Liver (tissue), 2 donors: ENCODE results near the gene TJP2.

Experiments
- TF ChIP-seq, protein P1 (sequence below): IDR thresholded peaks from 2 replicates; pipeline ENCODE4 v1.6.1; 2016; ENCODE audit warnings: antibody characterized with exemption
- TF ChIP-seq, protein P2 (sequence below): fragments of 150-350 bp; IDR thresholded peaks from 2 replicates; pipeline ENCODE4 v1.5.1; 2017; ENCODE audit warnings: improper control_type of control experiment, low read depth, low read length; ENCODE audit not compliant: missing input control
- donor health status: healthy.

GRCh38 chr9:69137311-69137710 lies 36.8 kb upstream of the TJP2 start:
- TF ChIP-seq, protein P1, sequence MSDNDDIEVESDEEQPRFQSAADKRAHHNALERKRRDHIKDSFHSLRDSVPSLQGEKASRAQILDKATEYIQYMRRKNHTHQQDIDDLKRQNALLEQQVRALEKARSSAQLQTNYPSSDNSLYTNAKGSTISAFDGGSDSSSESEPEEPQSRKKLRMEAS, result no peak
- TF ChIP-seq, protein P2, sequence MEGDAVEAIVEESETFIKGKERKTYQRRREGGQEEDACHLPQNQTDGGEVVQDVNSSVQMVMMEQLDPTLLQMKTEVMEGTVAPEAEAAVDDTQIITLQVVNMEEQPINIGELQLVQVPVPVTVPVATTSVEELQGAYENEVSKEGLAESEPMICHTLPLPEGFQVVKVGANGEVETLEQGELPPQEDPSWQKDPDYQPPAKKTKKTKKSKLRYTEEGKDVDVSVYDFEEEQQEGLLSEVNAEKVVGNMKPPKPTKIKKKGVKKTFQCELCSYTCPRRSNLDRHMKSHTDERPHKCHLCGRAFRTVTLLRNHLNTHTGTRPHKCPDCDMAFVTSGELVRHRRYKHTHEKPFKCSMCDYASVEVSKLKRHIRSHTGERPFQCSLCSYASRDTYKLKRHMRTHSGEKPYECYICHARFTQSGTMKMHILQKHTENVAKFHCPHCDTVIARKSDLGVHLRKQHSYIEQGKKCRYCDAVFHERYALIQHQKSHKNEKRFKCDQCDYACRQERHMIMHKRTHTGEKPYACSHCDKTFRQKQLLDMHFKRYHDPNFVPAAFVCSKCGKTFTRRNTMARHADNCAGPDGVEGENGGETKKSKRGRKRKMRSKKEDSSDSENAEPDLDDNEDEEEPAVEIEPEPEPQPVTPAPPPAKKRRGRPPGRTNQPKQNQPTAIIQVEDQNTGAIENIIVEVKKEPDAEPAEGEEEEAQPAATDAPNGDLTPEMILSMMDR, result no peak
